PC-9 (cell line): ENCODE results near the gene WDR48.

Experiments
- CTCF ChIP-seq: fragments of 200-600 bp; sonication (generic); conservative IDR thresholded peaks from 2 replicates; pipeline ENCODE4 v1.6.1; 2017; ENCODE audit warnings: mixed run types, antibody characterized with exemption, mild to moderate bottlenecking, moderate library complexity
- EZH2 ChIP-seq: fragments of 200-600 bp; sonication (generic); IDR thresholded peaks from 2 replicates; pipeline ENCODE4 v1.8.0; 2017; ENCODE audit warnings: antibody characterized with exemption, low read depth

GRCh38 chr3:39118079-39118478 lies 66.3 kb downstream of the WDR48 start:
- TF ChIP-seq CTCF (no peak), EZH2 (no peak)
